Brain microvascular endothelial cell (primary cell): ENCODE data around the gene CALML6.
A peak's percentile ranks its signal among the peaks of the same experiment; 100 is the strongest.

ENCODE experiments used
- DNase-seq: peaks from one replicate; pipeline ENCODE4 v3.0.0-alpha.2; 2020
- H3K27ac ChIP-seq: fragments of 250-450 bp; sonication (Bioruptor Pico); 2 replicates; pipeline ENCODE4 v1.5.1; 2020; ENCODE audit warnings: mild to moderate bottlenecking, moderate library complexity
- H3K27me3 ChIP-seq: fragments of 250-450 bp; sonication (Bioruptor Pico); replicated peaks from 2 replicates; pipeline ENCODE4 v1.5.1; 2020; ENCODE audit warnings: mild to moderate bottlenecking
- H3K36me3 ChIP-seq: fragments of 250-450 bp; sonication (Bioruptor Pico); replicated peaks from 2 replicates; pipeline ENCODE4 v1.5.1; 2020; ENCODE audit warnings: mild to moderate bottlenecking
- H3K4me3 ChIP-seq: 2 replicates; pipeline ENCODE4 v1.5.1; 2011; ENCODE audit warnings: low read depth, mild to moderate bottlenecking, control low read depth, low read length, moderate library complexity
- CTCF ChIP-seq: IDR thresholded peaks from 2 replicates; pipeline ENCODE4 v1.5.1; 2011; ENCODE audit warnings: low read depth, mild to moderate bottlenecking, moderate library complexity, low read length, control low read depth, inconsistent platforms; ENCODE audit errors: missing control alignments
- in situ Hi-C: cut with HindIII; loops from 2 replicates; pipeline ENCODE4 v1.10.0; 2017; ENCODE audit warnings: low sequenced_read_pairs, low pct_ligation_motif_present

CALML6 gene

GRCh38 chr1:1906185-1907097 lies 8.6 kb upstream of the CALML6 start:
- DNase-seq: peak; percentile 62
- Histone ChIP-seq H3K4me3 (no peak overlapping the region), H3K36me3 (no peaks in the 10 kb centered on the region), H3K27ac (no peak overlapping the region), H3K27me3 (no peaks in the 10 kb centered on the region)
- TF ChIP-seq CTCF: peak; percentile 98
- in situ Hi-C loops: no loop called here

- TF ChIP-seq CTCF: no peak
- Histone ChIP-seq H3K27me3 (no peaks in the 10 kb centered on the region), H3K27ac (no peak overlapping the region), H3K4me3 (no peak overlapping the region), H3K36me3 (no peaks in the 10 kb centered on the region)
- DNase-seq: no peak
- in situ Hi-C loops: no loop called here
Observed at GRCh38 chr1:1907098-1907736, 7.8 kb upstream of the CALML6 start.

- peak overlapping the region; percentile 72 for H3K4me3 ChIP-seq
- DNase-seq: no peak
- TF ChIP-seq CTCF: no peak
- H3K27ac ChIP-seq: peak overlapping the region; percentile 81
- in situ Hi-C loops: no loop called here
- no peaks in the 10 kb centered on the region for H3K27me3 ChIP-seq
- no peaks in the 10 kb centered on the region for H3K36me3 ChIP-seq
Observed at GRCh38 chr1:1908506-1908791, 6.6 kb upstream of the CALML6 start.

GRCh38 chr1:1910033-1910465 lies 5.0 kb upstream of the CALML6 start:
- no peak for DNase-seq
- Histone ChIP-seq H3K4me3 (peak overlapping the region; percentile 57), H3K27me3 (no peaks in the 10 kb centered on the region), H3K36me3 (no peaks in the 10 kb centered on the region), H3K27ac (no peak overlapping the region)
- in situ Hi-C loops: no loop called here
- TF ChIP-seq CTCF: no peak

- H3K4me3 ChIP-seq: no peak overlapping the region
Observed at GRCh38 chr1:1910651-1911331, 4.3 kb upstream of the CALML6 start.

More at GRCh38 chr1:1910651-1911331, 4.3 kb upstream of the CALML6 start:
- no peaks in the 10 kb centered on the region for H3K27me3 ChIP-seq
- in situ Hi-C loops: no loop called here
- no peaks in the 10 kb centered on the region for H3K36me3 ChIP-seq
- no peak overlapping the region for H3K27ac ChIP-seq
- no peak for DNase-seq
- no peak for TF ChIP-seq CTCF
